Measurements from ENCODE around the gene MORC1.

MORC1 gene, protein sequence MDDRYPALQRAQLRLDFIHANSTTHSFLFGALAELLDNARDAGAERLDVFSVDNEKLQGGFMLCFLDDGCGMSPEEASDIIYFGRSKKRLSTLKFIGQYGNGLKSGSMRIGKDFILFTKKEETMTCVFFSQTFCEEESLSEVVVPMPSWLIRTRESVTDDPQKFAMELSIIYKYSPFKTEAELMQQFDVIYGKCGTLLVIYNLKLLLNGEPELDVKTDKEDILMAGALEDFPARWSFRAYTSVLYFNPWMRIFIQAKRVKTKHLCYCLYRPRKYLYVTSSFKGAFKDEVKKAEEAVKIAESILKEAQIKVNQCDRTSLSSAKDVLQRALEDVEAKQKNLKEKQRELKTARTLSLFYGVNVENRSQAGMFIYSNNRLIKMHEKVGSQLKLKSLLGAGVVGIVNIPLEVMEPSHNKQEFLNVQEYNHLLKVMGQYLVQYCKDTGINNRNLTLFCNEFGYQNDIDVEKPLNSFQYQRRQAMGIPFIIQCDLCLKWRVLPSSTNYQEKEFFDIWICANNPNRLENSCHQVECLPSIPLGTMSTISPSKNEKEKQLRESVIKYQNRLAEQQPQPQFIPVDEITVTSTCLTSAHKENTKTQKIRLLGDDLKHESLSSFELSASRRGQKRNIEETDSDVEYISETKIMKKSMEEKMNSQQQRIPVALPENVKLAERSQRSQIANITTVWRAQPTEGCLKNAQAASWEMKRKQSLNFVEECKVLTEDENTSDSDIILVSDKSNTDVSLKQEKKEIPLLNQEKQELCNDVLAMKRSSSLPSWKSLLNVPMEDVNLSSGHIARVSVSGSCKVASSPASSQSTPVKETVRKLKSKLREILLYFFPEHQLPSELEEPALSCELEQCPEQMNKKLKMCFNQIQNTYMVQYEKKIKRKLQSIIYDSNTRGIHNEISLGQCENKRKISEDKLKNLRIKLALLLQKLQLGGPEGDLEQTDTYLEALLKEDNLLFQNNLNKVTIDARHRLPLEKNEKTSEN

DNA sequence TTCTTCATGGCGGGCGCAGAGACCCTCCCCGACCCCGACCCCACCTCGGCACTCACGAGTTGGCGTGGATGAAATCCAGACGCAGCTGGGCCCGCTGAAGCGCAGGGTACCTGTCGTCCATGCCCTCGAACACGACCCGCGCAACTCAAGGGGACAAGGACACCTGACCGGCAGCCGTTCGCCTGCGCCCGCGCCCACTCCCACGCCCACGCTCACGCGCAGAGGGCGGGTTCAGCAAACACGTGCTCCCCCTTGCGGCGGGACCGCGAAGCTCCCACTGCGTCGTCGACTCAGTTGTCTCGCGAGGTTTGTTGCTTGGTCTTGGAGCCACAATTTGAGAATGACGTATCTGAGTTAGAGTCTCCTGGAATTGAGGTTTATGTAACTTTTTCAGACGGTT is at the start of gene MORC1:
TSS of gene MORC1 (minus strand) at position 196 of the 400 bp plus-strand sequence. CDS start at position 121, 75 bp downstream.
- DNase-seq (ENCODE audit: low spot score): no peak
- in situ Hi-C loops (cut with MboI; ENCODE audit: low pct_unique_long_range_greater_than_20kb, low sequenced_read_pairs, unreplicated experiment): no loop called here

DNA sequence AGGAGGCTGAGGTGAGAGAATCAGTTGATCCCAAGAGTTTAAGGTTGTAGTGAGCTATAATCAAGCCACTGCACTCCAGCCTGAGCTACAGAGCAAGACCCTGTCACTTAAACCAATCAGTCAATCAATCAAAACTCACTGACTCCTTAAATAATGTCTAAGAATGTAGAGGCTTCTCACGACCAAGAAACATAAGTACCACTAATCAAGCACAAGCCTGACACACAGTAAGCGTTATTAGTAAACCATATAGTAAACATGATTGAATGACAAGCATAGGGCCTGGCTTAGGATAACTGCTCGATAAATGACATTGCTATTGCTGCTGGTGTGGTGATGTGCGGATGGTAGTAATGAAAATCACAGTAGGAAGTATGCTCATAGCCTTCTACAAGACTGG is 48.0 kb upstream of the MORC1 start:
- TF ChIP-seq, protein P1, sequence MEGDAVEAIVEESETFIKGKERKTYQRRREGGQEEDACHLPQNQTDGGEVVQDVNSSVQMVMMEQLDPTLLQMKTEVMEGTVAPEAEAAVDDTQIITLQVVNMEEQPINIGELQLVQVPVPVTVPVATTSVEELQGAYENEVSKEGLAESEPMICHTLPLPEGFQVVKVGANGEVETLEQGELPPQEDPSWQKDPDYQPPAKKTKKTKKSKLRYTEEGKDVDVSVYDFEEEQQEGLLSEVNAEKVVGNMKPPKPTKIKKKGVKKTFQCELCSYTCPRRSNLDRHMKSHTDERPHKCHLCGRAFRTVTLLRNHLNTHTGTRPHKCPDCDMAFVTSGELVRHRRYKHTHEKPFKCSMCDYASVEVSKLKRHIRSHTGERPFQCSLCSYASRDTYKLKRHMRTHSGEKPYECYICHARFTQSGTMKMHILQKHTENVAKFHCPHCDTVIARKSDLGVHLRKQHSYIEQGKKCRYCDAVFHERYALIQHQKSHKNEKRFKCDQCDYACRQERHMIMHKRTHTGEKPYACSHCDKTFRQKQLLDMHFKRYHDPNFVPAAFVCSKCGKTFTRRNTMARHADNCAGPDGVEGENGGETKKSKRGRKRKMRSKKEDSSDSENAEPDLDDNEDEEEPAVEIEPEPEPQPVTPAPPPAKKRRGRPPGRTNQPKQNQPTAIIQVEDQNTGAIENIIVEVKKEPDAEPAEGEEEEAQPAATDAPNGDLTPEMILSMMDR (IDR thresholded peaks at IDR 0.05; ENCODE audit: extremely low read depth, insufficient read depth, missing control alignments): no peak
- DNase-seq (ENCODE audit: low spot score): no peak
- in situ Hi-C loops (cut with MboI; ENCODE audit: low pct_unique_long_range_greater_than_20kb, low sequenced_read_pairs, unreplicated experiment): no loop called here

More for the DNA sequence above, at the start of gene MORC1:
- TF ChIP-seq, protein P1 (IDR thresholded peaks at IDR 0.05; ENCODE audit: extremely low read depth, insufficient read depth, missing control alignments): no peak

DNA sequence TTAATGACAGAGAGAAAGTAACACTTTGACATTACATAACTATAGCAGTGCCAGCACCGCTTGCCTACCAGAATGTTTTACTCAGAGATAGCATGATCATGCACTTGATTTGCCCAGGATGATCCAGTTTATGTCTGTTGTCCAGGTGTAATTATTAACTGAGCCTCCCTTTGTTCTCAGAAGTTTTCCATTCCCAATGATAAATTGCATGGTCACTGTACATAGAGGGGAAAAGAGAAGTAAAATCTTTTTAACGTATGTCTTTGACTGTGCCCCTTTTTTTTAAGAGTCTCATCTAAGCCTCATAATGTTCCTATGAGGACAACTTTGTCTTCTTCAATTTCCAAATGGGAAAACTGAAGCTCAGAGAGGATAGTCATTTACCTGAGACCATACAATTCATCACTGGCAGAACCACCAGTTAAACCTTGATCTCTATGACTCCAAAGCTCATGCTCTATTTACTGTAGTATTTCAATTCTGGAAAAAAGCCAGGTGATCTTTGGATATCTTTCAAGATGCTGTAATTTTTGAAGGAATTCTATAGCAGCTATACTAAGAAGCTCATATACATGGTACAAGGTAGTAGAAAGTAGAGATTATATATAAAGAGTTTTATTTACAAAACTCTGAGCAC is 43.7 kb upstream of the MORC1 start:
- TF ChIP-seq, protein P1 (IDR thresholded peaks at IDR 0.05; ENCODE audit: extremely low read depth, insufficient read depth, missing control alignments): no peak
- DNase-seq (ENCODE audit: low spot score): no peak
- in situ Hi-C loops (cut with MboI; ENCODE audit: low pct_unique_long_range_greater_than_20kb, low sequenced_read_pairs, unreplicated experiment): no loop called here

DNA sequence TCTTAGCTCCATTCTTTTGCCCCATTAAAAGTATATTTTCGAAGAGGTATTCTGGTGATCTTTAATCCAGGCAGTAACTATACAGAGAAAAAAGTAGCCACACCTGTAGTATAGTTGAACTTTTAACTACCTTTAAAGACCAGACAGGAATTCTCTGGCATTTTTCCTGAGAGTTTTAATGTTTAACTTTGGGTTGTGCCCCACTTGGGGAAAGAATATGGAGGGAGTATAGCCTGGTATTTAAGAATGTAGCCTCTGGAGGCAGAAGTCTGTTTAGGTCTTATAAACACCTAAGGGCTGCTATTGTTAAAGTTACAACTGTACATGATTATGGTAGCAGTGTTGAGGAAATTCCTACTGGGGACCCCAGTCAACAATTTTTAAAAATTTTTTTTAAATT is 37.9 kb upstream of the MORC1 start:
- no peak for DNase-seq (ENCODE audit: low spot score)
- in situ Hi-C loops (cut with MboI; ENCODE audit: low pct_unique_long_range_greater_than_20kb, low sequenced_read_pairs, unreplicated experiment): no loop called here
- TF ChIP-seq, protein P1 (IDR thresholded peaks at IDR 0.05; ENCODE audit: extremely low read depth, insufficient read depth, missing control alignments): no peak

DNA sequence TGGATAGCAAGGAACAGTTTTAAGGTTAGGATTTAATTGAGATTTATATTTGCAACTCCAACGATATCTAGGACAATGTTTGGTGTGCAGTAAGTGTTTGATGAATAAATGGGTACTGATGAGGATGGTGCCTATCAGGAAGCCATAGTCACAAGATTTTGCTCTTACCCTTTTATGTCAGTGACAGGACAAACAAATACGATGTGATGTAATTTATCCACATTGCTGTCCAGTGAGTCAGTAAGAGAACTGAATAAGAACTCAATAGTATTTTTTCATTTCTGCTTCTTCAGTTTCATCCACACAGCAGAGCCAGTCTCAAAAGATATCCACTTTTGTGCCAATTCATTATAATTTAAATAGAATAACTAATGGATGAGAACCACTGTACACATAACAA is 37.0 kb upstream of the MORC1 start:
- no peak for DNase-seq (ENCODE audit: low spot score)
- in situ Hi-C loops (cut with MboI; ENCODE audit: low pct_unique_long_range_greater_than_20kb, low sequenced_read_pairs, unreplicated experiment): no loop called here
- TF ChIP-seq, protein P1 (IDR thresholded peaks at IDR 0.05; ENCODE audit: extremely low read depth, insufficient read depth, missing control alignments): no peak

DNA sequence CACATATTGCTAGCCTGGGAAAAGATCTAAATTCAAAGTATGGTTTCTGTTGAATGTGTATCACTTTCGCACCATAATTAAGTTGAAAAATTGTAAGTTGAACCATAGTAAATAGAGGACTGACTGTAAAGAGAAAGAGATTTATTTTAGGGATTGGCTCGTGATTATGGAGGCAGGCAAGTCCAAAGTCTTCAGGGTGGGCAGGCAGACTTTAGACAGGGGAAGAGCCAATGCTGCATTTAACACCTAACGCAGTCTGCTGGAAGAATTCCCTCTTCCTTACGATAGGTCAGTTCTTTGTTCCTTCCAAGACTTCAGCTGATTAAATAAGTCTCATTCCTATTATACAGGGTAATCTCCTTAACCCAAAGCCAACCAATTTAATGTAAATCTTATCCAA is 34.4 kb upstream of the MORC1 start:
- no peak for DNase-seq (ENCODE audit: low spot score)
- TF ChIP-seq, protein P1 (IDR thresholded peaks at IDR 0.05; ENCODE audit: extremely low read depth, insufficient read depth, missing control alignments): no peak
- in situ Hi-C loops (cut with MboI; ENCODE audit: low pct_unique_long_range_greater_than_20kb, low sequenced_read_pairs, unreplicated experiment): no loop called here

Measured in GM13977 (cell line).